ENCODE measurements around the gene PARD3B. TPM values are rescaled to one million over a fixed set of nuclear protein-coding genes. Genes with fewer than 3 reads are reported as not detected.

The PARD3B gene
- total RNA-seq (2021) (7.6 and 13.2 TPM in 2 replicates), Bru-seq, nascent RNA (percentile 57 among the genes with signal in this experiment), BruChase-seq, experiment 1, labeled RNA remaining after a 2-hour chase (percentile 59 among the genes with signal in this experiment), BruChase-seq, experiment 2, labeled RNA remaining after a 6-hour chase (percentile 48 among the genes with signal in this experiment)
- long read RNA-seq, partial matches to known transcripts: 4 of 5 reads
- long read RNA-seq, other reads (novel, unspliced or antisense): 1 of 5 reads

GRCh38 chr2:204544961-204545860 lies at the start of gene PARD3B:
Gene PARD3B (plus strand): TSS chr2:204545475. CDS start chr2:204546000, 525 bp downstream.
- no peaks in the 10 kb centered on the region for H3K36me3 ChIP-seq (ENCODE audit: low read depth)
- peak within 1 kb of the TSS; percentile 90 for H3K4me3 ChIP-seq
- H3K9me3 ChIP-seq (ENCODE audit: insufficient read depth, low read depth): no peaks in the 10 kb centered on the region
- ChIA-PET POLR2A (ENCODE audit: unreplicated experiment) (interaction anchor here (0.5 to 0.6 kb wide), 2 partner anchors 21 to 119 kb away, joined by 3 to 12 read pairs; no protein-coding TSS in a partner anchor), CTCF (interaction anchor here (0.5 kb wide), 1 partner anchor 1410 kb away, joined by 5 read pairs; no protein-coding TSS in a partner anchor)
- peak within 1 kb of the TSS; percentile 95 for H2AFZ ChIP-seq
- intact Hi-C loops (cut with micrococcal nuclease; ENCODE audit: unreplicated experiment): loop anchor here (5.0 to 10.0 kb wide), 4 partner anchors 93 to 1140 kb away; partner anchors contain the start of gene NRP2
- H3K4me2 ChIP-seq: peak within 1 kb of the TSS; percentile 94
- H3K27ac ChIP-seq: peak within 1 kb of the TSS; percentile 61
- TF ChIP-seq EZH2 (IDR thresholded peaks at IDR 0.05; ENCODE audit: low read depth) (no peak), CTCF (conservative IDR thresholded peaks at IDR 0.05) (no peak)
- DNase-seq: peak; percentile 76
- H3K79me2 ChIP-seq (ENCODE audit: low read depth): peaks cover 24% of the 10 kb centered on the region
- H3K27me3 ChIP-seq (ENCODE audit: insufficient read depth, low read depth): no peaks in the 10 kb centered on the region
- BruUV-seq (replicated peaks): no TSS peak
- no peaks in the 10 kb centered on the region for H3K9me2 ChIP-seq (ENCODE audit: insufficient read depth)
- H3K4me1 ChIP-seq (replicated peaks; ENCODE audit: insufficient read depth): peaks cover 31% of the 10 kb centered on the region
- no peaks in the 10 kb centered on the region for H4K20me1 ChIP-seq (ENCODE audit: insufficient read depth)
- H3F3A ChIP-seq (ENCODE audit: insufficient read depth, low read depth): 0 out of 2 replicates have a peak, but pooled peaks cover 2% of the 10 kb centered on the region

- no TSS peak for BruUV-seq (replicated peaks)
- Histone ChIP-seq H3K9me2 (ENCODE audit: insufficient read depth) (no peaks in the 10 kb centered on the region), H3K4me2 (no peak overlapping the region), H3K79me2 (ENCODE audit: low read depth) (no peaks in the 10 kb centered on the region), H3K27ac (no peak overlapping the region), H2AFZ (no peak overlapping the region), H3K27me3 (ENCODE audit: insufficient read depth, low read depth) (no peaks in the 10 kb centered on the region), H3K36me3 (ENCODE audit: low read depth) (no peaks in the 10 kb centered on the region), H3K9me3 (ENCODE audit: insufficient read depth, low read depth) (no peaks in the 10 kb centered on the region), H3K4me3 (no peak overlapping the region), H3F3A (ENCODE audit: insufficient read depth, low read depth) (no peaks in the 10 kb centered on the region), H4K20me1 (ENCODE audit: insufficient read depth) (no peaks in the 10 kb centered on the region), H3K4me1 (replicated peaks; ENCODE audit: insufficient read depth) (no peaks in the 10 kb centered on the region)
- TF ChIP-seq CTCF (conservative IDR thresholded peaks at IDR 0.05): no peak
- no peak for TF ChIP-seq EZH2 (IDR thresholded peaks at IDR 0.05; ENCODE audit: low read depth)
- ChIA-PET POLR2A (ENCODE audit: unreplicated experiment) (no interaction called here), CTCF (no interaction called here)
- intact Hi-C loops (cut with micrococcal nuclease; ENCODE audit: unreplicated experiment): no loop called here
- DNase-seq: no peak
Measured at GRCh38 chr2:204496779-204497178, 48.5 kb upstream of the PARD3B start.

- no TSS peak for BruUV-seq (replicated peaks)
- Histone ChIP-seq H3K27ac (no peak overlapping the region), H3K36me3 (ENCODE audit: low read depth) (no peaks in the 10 kb centered on the region), H2AFZ (no peak overlapping the region), H3K9me2 (ENCODE audit: insufficient read depth) (no peaks in the 10 kb centered on the region), H3K4me3 (no peak overlapping the region), H3K27me3 (ENCODE audit: insufficient read depth, low read depth) (no peaks in the 10 kb centered on the region), H4K20me1 (ENCODE audit: insufficient read depth) (no peaks in the 10 kb centered on the region), H3K4me1 (replicated peaks; ENCODE audit: insufficient read depth) (no peaks in the 10 kb centered on the region), H3K79me2 (ENCODE audit: low read depth) (no peaks in the 10 kb centered on the region), H3K9me3 (ENCODE audit: insufficient read depth, low read depth) (no peaks in the 10 kb centered on the region), H3K4me2 (no peak overlapping the region), H3F3A (ENCODE audit: insufficient read depth, low read depth) (no peaks in the 10 kb centered on the region)
- no peak for DNase-seq
- intact Hi-C loops (cut with micrococcal nuclease; ENCODE audit: unreplicated experiment): no loop called here
- TF ChIP-seq EZH2 (IDR thresholded peaks at IDR 0.05; ENCODE audit: low read depth) (no peak), CTCF (conservative IDR thresholded peaks at IDR 0.05) (no peak)
- ChIA-PET POLR2A (ENCODE audit: unreplicated experiment) (no interaction called here), CTCF (no interaction called here)
Measured at GRCh38 chr2:204497855-204498254, 47.4 kb upstream of the PARD3B start.

Data from PC-9 (cell line).